Tibial nerve (tissue), 4 donors: ENCODE results near the gene TTLL1. TPM values are rescaled to one million over a fixed set of nuclear protein-coding genes. Genes with fewer than 3 reads are reported as not detected.

Experiments used
- DNase-seq, 2 donors: peaks; one replicate each; pipeline ENCODE4 v3.0.0-alpha.2; 2019; ENCODE audit warnings: low spot score in 2 of 2
- H3K27ac ChIP-seq, 4 donors: fragments of 200-600 bp; sonication (generic) in 3 of 4; one replicate each; pipeline ENCODE4 v1.5.1; 2017 to 2019; ENCODE audit warnings: mild to moderate bottlenecking in 1 of 4
- H3K27me3 ChIP-seq, 2 donors: fragments of 200-600 bp; sonication (generic) in 1 of 2; one replicate each; pipeline versions ENCODE4 v1.5.1 to v1.6.0; 2017 to 2019
- H3K36me3 ChIP-seq, 3 donors: fragments of 200-600 bp; sonication (generic); one replicate each; pipeline ENCODE4 v1.5.1; 2018 to 2019
- H3K4me1 ChIP-seq, 4 donors: fragments of 200-600 bp; sonication (generic) in 3 of 4; one replicate each; pipeline ENCODE4 v1.5.1; 2017 to 2019
- H3K4me3 ChIP-seq, 4 donors: fragments of 200-600 bp; sonication (generic) in 3 of 4; one replicate each; pipeline ENCODE4 v1.5.1; 2017 to 2019; ENCODE audit warnings: mild to moderate bottlenecking in 1 of 4, moderate library complexity in 1 of 4
- H3K9me3 ChIP-seq, 4 donors: fragments of 200-600 bp; sonication (generic) in 3 of 4; one replicate each; pipeline ENCODE4 v1.5.1; 2017 to 2019
- CTCF ChIP-seq, 5 experiments: fragments of 200-600 bp in 3 of 5; fragments of 450-650 bp in 2 of 5; sonication (generic) in 3 of 5; IDR thresholded peaks; one replicate each; pipeline ENCODE4 v1.5.1; 2016 to 2019; ENCODE audit warnings: antibody characterized with exemption in 5 of 5, mild to moderate bottlenecking in 3 of 5, moderate library complexity in 2 of 5
- EP300 ChIP-seq, 2 donors: sonication (generic); formaldehyde crosslinking; IDR thresholded peaks; one replicate each; pipeline ENCODE4 v1.6.1; 2017; ENCODE audit warnings: antibody characterized with exemption in 2 of 2, mild to moderate bottlenecking in 1 of 2
- POLR2A ChIP-seq, 2 donors: fragments of 450-650 bp; IDR thresholded peaks; one replicate each; pipeline ENCODE4 v1.6.1; 2017; ENCODE audit warnings: antibody characterized with exemption in 2 of 2, mild to moderate bottlenecking in 2 of 2, moderate library complexity in 2 of 2
- WGBS, 2 donors: methylation state at CpG; one replicate each; pipeline ENCODE4 v1.1.5; 2018; 5-methylcytosine and 5-hydroxymethylcytosine counted together
- total RNA-seq, 4 donors: library from RNA; depleted of rRNA; stranded (reverse); fragments of >200 nt; gene quantifications; one replicate each; pipeline ENCODE4 v1.1.0, GENCODE V29; 2016

The TTLL1 gene
- total RNA-seq, 4 donors from 2014 or later, result 1.6 to 9.8 (median 7.3) TPM

DNA sequence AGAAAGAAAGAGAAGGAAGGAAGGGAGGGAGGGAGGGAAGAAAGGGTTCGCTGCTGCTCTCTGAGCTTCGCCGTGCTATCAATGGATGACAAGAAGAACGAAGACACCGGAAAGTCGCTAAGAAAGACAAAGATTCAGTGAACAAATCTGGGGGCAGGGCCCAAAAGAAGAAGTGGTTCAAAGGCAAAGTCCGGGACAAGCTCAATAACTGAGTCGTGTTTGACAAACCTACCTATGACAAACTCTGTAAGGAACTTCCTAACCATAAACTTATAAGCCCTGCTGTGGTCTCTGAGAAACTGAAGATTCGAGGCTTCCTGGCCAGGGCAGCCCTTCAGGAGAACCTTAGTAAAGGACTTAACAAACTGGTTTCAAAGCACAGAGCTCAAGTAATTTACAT lies 2.9 kb upstream of the TTLL1 start:
- WGBS, 2 donors, result 65 to 66% methylated on average over 9 of the region's 9 CpGs
- H3K27me3 ChIP-seq, result no peaks in the 10 kb centered on the region
- peaks cover 0 to 8% (median 0%) of the 10 kb centered on the region in 4 donors for H3K9me3 ChIP-seq
- no peak overlapping the region for H3K4me3 ChIP-seq
- no peak for DNase-seq
- no peak overlapping the region for H3K27ac ChIP-seq
- no peaks in the 10 kb centered on the region for H3K36me3 ChIP-seq
- peaks cover 0 to 14% (median 5%) of the 10 kb centered on the region in 4 donors for H3K4me1 ChIP-seq
- TF ChIP-seq CTCF (IDR thresholded peaks at IDR 0.05) (no peak), POLR2A (IDR thresholded peaks at IDR 0.05) (no peak), EP300 (IDR thresholded peaks at IDR 0.05) (no peak)

DNA sequence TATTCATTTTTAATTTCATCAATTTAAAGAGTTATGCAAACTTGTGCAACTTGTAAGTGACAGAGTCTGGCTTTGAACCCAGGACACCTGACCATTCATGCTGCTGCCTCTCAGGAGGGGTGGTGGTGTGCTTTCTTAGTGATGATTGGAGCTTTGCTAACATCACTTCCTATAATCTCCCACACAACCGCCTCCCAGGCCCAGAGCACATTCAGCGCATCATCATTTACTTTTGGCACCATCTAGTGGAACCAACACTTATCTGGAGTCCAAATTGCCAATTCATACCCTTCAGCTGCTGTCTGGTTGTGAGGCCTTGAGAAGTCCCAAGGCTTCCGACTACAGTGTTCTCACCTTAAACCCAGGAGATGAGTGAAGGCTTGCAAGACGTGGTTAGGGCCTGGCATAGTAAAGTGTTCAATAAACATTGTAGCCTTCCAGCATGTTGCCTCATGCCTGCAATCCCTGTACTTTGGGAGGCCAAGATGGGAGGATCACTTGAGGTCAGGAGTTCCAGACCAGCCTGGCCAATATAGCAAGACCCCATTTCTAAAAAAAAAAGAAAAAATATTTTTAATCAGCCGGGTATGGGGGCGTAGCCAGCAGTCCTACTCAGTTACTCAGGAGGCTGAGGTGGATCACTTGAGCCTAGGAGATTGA lies 1.1 kb upstream of the TTLL1 start:
- no peaks in the 10 kb centered on the region for H3K9me3 ChIP-seq
- peak in 1 of 2 donors; percentile 50 for DNase-seq
- H3K36me3 ChIP-seq, result peaks cover 0 to 6% (median 0%) of the 10 kb centered on the region in 3 donors
- H3K27ac ChIP-seq, result no peak overlapping the region
- 51 to 54% methylated on average over 6 of the region's 6 CpGs for WGBS, 2 donors
- peaks cover 0 to 14% (median 5%) of the 10 kb centered on the region in 4 donors for H3K4me1 ChIP-seq
- no peaks in the 10 kb centered on the region for H3K27me3 ChIP-seq
- no peak overlapping the region for H3K4me3 ChIP-seq
- TF ChIP-seq EP300 (IDR thresholded peaks at IDR 0.05) (peak in 1 of 2 donors; percentile 33), POLR2A (IDR thresholded peaks at IDR 0.05) (no peak), CTCF (IDR thresholded peaks at IDR 0.05) (peak in 4 of 5 experiments; percentile 23 to 36 (median 26))

- H3K36me3 ChIP-seq, result peaks cover 0 to 9% (median 0%) of the 10 kb centered on the region in 3 donors
- WGBS, 2 donors, result 53 to 63% methylated on average over 9 of the region's 9 CpGs
- peaks cover 0 to 14% (median 5%) of the 10 kb centered on the region in 4 donors for H3K4me1 ChIP-seq
- H3K27me3 ChIP-seq, result no peaks in the 10 kb centered on the region
- peak overlapping the region; percentile 52 to 90 (median 68) for H3K4me3 ChIP-seq
- no peak for DNase-seq
- no peaks in the 10 kb centered on the region for H3K9me3 ChIP-seq
- peak overlapping the region in 2 of 4 donors; percentile 22 to 79 for H3K27ac ChIP-seq
- TF ChIP-seq CTCF (IDR thresholded peaks at IDR 0.05) (no peak), EP300 (IDR thresholded peaks at IDR 0.05) (no peak), POLR2A (IDR thresholded peaks at IDR 0.05) (no peak)
Observed at GRCh38 chr22:43088627-43088983, 586 bp downstream of the TTLL1 start.

DNA sequence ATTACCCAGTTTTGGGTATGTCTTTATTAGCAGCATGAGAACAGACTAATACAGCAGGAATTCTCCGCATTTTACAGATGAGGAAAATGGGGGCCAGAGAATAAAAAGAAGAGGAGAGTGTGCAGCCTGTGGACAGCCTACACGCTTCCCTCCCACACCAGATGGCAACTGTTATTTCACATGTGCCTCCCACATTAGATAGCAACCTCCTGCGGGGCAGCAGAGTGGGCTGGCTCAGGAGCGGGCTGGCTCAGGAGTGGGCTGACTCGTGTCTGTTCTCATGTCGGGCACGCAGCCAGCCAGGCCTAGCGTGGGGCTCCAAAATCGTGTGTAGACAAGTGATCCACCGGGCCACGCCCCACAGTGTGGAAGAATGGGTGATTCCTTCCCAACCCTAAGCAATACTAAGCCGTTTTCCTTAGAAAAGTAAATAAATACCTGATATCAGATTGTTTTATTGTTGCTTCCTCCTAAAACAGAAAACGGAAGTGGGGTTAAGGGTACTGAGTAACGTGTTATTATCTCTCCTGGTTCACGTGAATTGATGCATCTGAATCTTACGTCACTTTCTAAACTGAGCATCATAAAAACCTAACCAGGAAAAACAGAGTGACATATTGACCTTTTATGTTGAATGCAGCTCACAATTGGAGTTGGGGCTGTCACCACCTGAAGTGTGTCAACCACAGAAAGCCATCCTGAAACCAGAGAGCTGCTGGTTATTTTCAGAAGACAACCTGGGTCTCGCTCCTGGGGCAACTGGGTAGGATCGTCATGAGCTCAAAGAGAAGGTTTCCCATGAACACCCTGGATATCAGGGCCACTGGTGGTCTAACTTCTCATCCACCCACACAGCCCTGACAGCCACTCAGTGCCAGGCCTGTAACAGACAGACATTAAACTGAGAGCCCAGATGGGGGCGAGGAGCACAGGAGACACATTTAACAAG lies 3.3 kb downstream of the TTLL1 start:
- TF ChIP-seq CTCF (IDR thresholded peaks at IDR 0.05) (no peak), POLR2A (IDR thresholded peaks at IDR 0.05) (no peak), EP300 (IDR thresholded peaks at IDR 0.05) (no peak)
- no peak overlapping the region for H3K4me3 ChIP-seq
- 83 to 84% methylated on average over 19 of the region's 19 CpGs for WGBS, 2 donors

More for the DNA sequence above, 3.3 kb downstream of the TTLL1 start:
- no peak overlapping the region for H3K27ac ChIP-seq
- H3K9me3 ChIP-seq, result no peaks in the 10 kb centered on the region
- no peak for DNase-seq
- H3K4me1 ChIP-seq, result peaks cover 0 to 14% (median 5%) of the 10 kb centered on the region in 4 donors
- H3K27me3 ChIP-seq, result no peaks in the 10 kb centered on the region
- peaks cover 0 to 9% (median 0%) of the 10 kb centered on the region in 3 donors for H3K36me3 ChIP-seq
